ENCODE measurements around the gene EBF3. TPM values are rescaled to one million over a fixed set of nuclear protein-coding genes. Genes with fewer than 3 reads are reported as not detected.

The EBF3 gene
- total RNA-seq, 1 experiment from 2014 or later: not detected

DNA sequence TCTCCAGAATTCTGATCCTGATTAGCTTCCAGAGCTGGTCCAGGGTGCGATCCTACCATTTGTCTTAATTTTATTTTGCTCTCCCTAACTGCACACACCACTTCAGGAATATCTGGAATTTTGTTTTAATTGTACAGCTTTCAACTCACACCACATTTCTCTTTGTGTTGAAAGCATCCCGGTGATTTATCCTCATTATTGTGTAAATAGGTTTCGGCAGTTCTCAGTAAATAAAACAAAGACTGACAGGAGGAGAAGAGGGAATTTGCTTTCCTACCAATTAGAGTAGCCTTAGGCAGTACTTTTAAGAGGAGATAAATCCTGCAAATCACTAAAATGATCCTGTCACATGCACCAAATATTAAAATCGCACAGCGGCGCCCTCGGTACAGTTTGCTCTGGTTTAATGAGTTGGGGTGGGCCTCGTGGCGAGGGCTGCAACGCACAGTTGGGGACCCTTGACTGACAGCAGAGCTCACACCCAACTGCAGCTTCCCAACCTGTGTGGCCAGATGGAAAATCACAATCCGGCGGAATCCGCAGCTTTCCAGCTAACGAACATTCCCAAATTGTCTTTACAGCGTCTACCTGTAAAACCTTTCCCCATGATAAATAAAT, 62.6 kb downstream of the EBF3 start:
- H3K4me3 Mint-ChIP-seq (ENCODE audit: unreplicated experiment): no peak overlapping the region
- H3K4me1 Mint-ChIP-seq (ENCODE audit: insufficient read depth, unreplicated experiment): no peaks in the 10 kb centered on the region
- BruUV-seq (replicated peaks): no TSS peak

DNA sequence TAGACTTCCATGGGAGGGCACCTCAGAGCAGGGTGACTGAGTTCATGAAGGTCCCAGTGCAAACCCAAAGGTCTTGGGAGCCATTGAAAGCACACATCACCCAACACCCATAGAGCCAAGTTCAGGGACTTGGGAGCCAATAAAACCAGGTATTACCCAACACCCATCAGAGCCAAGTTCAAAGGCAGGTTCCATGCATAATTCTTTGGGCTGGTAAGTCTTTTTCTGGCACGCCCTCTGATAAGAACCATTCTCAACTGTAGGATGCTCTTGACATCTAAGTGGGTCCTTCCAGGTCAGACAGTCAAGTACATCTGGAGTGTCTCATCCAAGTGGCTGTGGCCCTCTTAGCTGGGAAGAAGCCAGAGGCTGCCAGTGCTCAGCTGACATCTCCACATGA, 63.2 kb downstream of the EBF3 start:
- no peak overlapping the region for H3K4me3 Mint-ChIP-seq (ENCODE audit: unreplicated experiment)
- no peaks in the 10 kb centered on the region for H3K36me3 Mint-ChIP-seq (ENCODE audit: insufficient read depth, unreplicated experiment)
- H3K27ac Mint-ChIP-seq (ENCODE audit: low read depth, unreplicated experiment): no peak overlapping the region
- no peaks in the 10 kb centered on the region for H3K4me1 Mint-ChIP-seq (ENCODE audit: insufficient read depth, unreplicated experiment)
- no peak for DNase-seq (ENCODE audit: unreplicated experiment)
- CTCF ChIA-PET: no interaction called here
- BruUV-seq (replicated peaks): no TSS peak
- no peaks in the 10 kb centered on the region for H3K27me3 Mint-ChIP-seq (ENCODE audit: insufficient read depth, unreplicated experiment)
- intact Hi-C loops (cut with micrococcal nuclease): no loop called here
- TF ChIP-seq, protein P1, sequence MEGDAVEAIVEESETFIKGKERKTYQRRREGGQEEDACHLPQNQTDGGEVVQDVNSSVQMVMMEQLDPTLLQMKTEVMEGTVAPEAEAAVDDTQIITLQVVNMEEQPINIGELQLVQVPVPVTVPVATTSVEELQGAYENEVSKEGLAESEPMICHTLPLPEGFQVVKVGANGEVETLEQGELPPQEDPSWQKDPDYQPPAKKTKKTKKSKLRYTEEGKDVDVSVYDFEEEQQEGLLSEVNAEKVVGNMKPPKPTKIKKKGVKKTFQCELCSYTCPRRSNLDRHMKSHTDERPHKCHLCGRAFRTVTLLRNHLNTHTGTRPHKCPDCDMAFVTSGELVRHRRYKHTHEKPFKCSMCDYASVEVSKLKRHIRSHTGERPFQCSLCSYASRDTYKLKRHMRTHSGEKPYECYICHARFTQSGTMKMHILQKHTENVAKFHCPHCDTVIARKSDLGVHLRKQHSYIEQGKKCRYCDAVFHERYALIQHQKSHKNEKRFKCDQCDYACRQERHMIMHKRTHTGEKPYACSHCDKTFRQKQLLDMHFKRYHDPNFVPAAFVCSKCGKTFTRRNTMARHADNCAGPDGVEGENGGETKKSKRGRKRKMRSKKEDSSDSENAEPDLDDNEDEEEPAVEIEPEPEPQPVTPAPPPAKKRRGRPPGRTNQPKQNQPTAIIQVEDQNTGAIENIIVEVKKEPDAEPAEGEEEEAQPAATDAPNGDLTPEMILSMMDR (IDR thresholded peaks at IDR 0.05; ENCODE audit: unreplicated experiment): no peak
- POLR2A ChIA-PET: no interaction called here
- H3K9me3 Mint-ChIP-seq (ENCODE audit: unreplicated experiment): peaks cover 8% of the 10 kb centered on the region

More for the DNA sequence above, 62.6 kb downstream of the EBF3 start:
- intact Hi-C loops (cut with micrococcal nuclease): no loop called here
- H3K27ac Mint-ChIP-seq (ENCODE audit: low read depth, unreplicated experiment): no peak overlapping the region
- H3K27me3 Mint-ChIP-seq (ENCODE audit: insufficient read depth, unreplicated experiment): no peaks in the 10 kb centered on the region
- POLR2A ChIA-PET: no interaction called here
- no peak for DNase-seq (ENCODE audit: unreplicated experiment)
- CTCF ChIA-PET: interaction anchor here (0.5 kb wide), 1 partner anchor 870 kb away, joined by 3 read pairs; no protein-coding TSS in a partner anchor
- peaks cover 8% of the 10 kb centered on the region for H3K9me3 Mint-ChIP-seq (ENCODE audit: unreplicated experiment)
- no peaks in the 10 kb centered on the region for H3K36me3 Mint-ChIP-seq (ENCODE audit: insufficient read depth, unreplicated experiment)
- TF ChIP-seq, protein P1 (IDR thresholded peaks at IDR 0.05; ENCODE audit: unreplicated experiment): no peak

DNA sequence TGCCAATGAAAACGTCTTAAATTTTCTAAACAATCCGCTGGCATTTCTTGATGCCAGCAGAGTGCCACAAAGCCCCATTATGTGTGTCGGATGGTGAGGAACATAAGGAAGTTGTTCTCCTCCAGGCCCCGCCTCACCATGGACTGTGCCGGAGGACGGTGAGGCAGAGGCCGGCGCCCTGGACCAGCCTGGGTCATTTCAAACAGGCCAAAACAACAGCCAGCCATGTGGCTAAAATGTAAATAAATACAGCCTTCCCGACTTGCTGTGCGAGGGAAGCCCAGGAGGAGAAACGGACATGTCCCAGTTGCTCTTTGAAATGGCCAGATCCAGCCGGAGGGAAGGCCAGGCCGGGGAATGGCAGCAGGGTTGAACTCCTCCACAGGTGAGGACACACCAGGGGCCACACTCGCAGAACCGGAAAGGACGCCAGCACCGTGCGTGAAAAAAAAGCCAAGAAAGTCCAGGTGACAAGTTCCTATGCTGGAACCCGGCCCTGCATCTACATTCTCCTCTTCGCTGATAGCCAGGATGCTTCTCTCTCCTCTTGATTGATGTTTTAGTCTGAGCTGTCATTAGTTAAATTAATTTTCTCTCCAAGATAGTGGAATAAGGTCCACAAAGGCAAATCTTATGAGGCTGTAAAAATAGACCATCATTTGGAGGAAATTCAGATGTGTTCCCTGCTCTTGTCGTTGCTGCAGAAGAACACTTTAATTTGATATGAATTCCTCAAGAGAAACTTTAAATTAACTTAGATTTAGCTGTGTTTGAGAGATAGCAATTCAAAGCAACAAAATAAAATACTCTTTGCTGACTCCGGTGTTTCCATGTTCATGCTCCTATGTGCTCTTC, 64.6 kb downstream of the EBF3 start:
- POLR2A ChIA-PET: interaction anchor here (0.6 kb wide), 1 partner anchor 76 kb away, joined by 4 read pairs; no protein-coding TSS in a partner anchor
- CTCF ChIA-PET: interaction anchor here (0.6 kb wide), 1 partner anchor 33 kb away, joined by 4 read pairs; no protein-coding TSS in a partner anchor
- TF ChIP-seq, protein P1 (IDR thresholded peaks at IDR 0.05; ENCODE audit: unreplicated experiment): no peak
- no TSS peak for BruUV-seq (replicated peaks)
- Mint-ChIP-seq H3K4me3 (ENCODE audit: unreplicated experiment) (no peak overlapping the region), H3K27ac (ENCODE audit: low read depth, unreplicated experiment) (no peak overlapping the region), H3K36me3 (ENCODE audit: insufficient read depth, unreplicated experiment) (no peaks in the 10 kb centered on the region), H3K4me1 (ENCODE audit: insufficient read depth, unreplicated experiment) (no peaks in the 10 kb centered on the region), H3K27me3 (ENCODE audit: insufficient read depth, unreplicated experiment) (no peaks in the 10 kb centered on the region), H3K9me3 (ENCODE audit: unreplicated experiment) (peaks cover 6% of the 10 kb centered on the region)
- DNase-seq (ENCODE audit: unreplicated experiment): no peak
- intact Hi-C loops (cut with micrococcal nuclease): no loop called here

DNA sequence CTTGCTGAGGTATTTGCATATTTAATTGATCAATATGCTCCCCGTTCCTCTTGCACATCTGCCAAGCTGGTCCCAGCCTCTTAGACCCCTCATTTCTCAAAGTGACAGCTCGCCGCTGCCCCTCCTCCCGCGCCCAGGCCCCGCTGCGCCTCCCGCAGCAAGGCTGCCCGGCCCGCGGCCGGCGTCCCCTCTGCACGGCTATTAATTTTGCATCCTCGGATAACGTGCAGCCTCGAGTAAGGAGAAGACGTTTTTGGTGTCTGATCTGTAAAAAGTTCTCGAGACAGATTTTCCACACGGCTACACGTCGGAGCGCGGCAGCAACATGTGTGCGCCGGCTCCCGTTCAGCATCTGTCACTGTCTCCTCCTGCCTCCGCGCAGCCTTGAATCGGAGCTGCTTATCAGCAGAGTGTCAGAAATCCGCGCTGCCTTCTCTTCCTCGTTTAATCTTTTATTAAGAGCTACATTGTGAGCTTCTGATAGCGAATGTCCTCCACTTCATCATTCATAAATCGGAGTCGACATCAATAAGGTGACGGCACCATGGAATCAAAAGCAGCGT, 65.3 kb downstream of the EBF3 start:
- Mint-ChIP-seq H3K27me3 (ENCODE audit: insufficient read depth, unreplicated experiment) (no peaks in the 10 kb centered on the region), H3K4me1 (ENCODE audit: insufficient read depth, unreplicated experiment) (no peaks in the 10 kb centered on the region), H3K27ac (ENCODE audit: low read depth, unreplicated experiment) (no peak overlapping the region), H3K9me3 (ENCODE audit: unreplicated experiment) (no peaks in the 10 kb centered on the region), H3K4me3 (ENCODE audit: unreplicated experiment) (no peak overlapping the region), H3K36me3 (ENCODE audit: insufficient read depth, unreplicated experiment) (no peaks in the 10 kb centered on the region)
- TF ChIP-seq, protein P1 (IDR thresholded peaks at IDR 0.05; ENCODE audit: unreplicated experiment): no peak
- DNase-seq (ENCODE audit: unreplicated experiment): no peak
- POLR2A ChIA-PET: interaction anchor here (0.6 kb wide), 1 partner anchor 75 kb away, joined by 4 read pairs; no protein-coding TSS in a partner anchor
- BruUV-seq (replicated peaks): no TSS peak
- intact Hi-C loops (cut with micrococcal nuclease): no loop called here
- CTCF ChIA-PET: no interaction called here
